GM10266 (cell line): ENCODE measurements around the gene FAM163B.

ENCODE experiments used
- DNase-seq: peaks from one replicate; pipeline ENCODE4 v3.0.0; 2012; ENCODE audit errors: extremely low spot score
- CTCF ChIP-seq: IDR thresholded peaks from 2 replicates; pipeline ENCODE4 v1.5.1; 2012; ENCODE audit warnings: mild to moderate bottlenecking, low read depth; ENCODE audit not compliant: control insufficient read depth, insufficient read depth; ENCODE audit errors: missing control alignments

Gene FAM163B

GRCh38 chr9:133584559-133585476, 24.4 kb downstream of the FAM163B start:
- no peak for DNase-seq

GRCh38 chr9:133584167-133584558, 25.0 kb downstream of the FAM163B start:
- TF ChIP-seq CTCF, result no peak
- no peak for DNase-seq

More at GRCh38 chr9:133584559-133585476, 24.4 kb downstream of the FAM163B start:
- TF ChIP-seq CTCF, result no peak

GRCh38 chr9:133583586-133583985, 25.6 kb downstream of the FAM163B start:
- no peak for TF ChIP-seq CTCF
- no peak for DNase-seq

GRCh38 chr9:133583111-133583510, 26.1 kb downstream of the FAM163B start:
- DNase-seq, result no peak
- TF ChIP-seq CTCF, result no peak

GRCh38 chr9:133582501-133583045, 26.6 kb downstream of the FAM163B start:
- TF ChIP-seq CTCF, result no peak
- no peak for DNase-seq

- no peak for TF ChIP-seq CTCF
- no peak for DNase-seq
Measured at GRCh38 chr9:133581513-133582343, 27.5 kb downstream of the FAM163B start.

- TF ChIP-seq CTCF, result no peak
- no peak for DNase-seq
Measured at GRCh38 chr9:133581011-133581410, 28.2 kb downstream of the FAM163B start.
